ENCODE results near the gene PRELID1. TPM values are rescaled to one million over a fixed set of nuclear protein-coding genes. Genes with fewer than 3 reads are reported as not detected.

PRELID1 gene
- total RNA-seq, 1 donor from 2014 or later, result 196 TPM

GRCh38 chr5:177265395-177265794 is 38.2 kb upstream of the PRELID1 start:
- Mint-ChIP-seq H3K27me3 (ENCODE audit: low read depth, unreplicated experiment) (no peaks in the 10 kb centered on the region), H3K4me1 (ENCODE audit: low read depth, unreplicated experiment) (peaks cover 3% of the 10 kb centered on the region), H3K36me3 (ENCODE audit: low read depth, unreplicated experiment) (peaks cover 20% of the 10 kb centered on the region), H3K9me3 (ENCODE audit: unreplicated experiment) (no peaks in the 10 kb centered on the region), H3K4me3 (ENCODE audit: unreplicated experiment) (no peak overlapping the region), H3K27ac (ENCODE audit: unreplicated experiment) (no peak overlapping the region)
- H4K20me1 ChIP-seq (ENCODE audit: insufficient read depth, low read length), result no peaks in the 10 kb centered on the region
- no peak overlapping the region for H3K4me2 ChIP-seq (ENCODE audit: low read length)
- H3K79me2 ChIP-seq (ENCODE audit: insufficient read depth, low read length), result peaks cover 3% of the 10 kb centered on the region
- no peak for FAIRE-seq
- TF ChIP-seq CTCF (IDR thresholded peaks at IDR 0.05; ENCODE audit: insufficient read depth, low read depth, low read length) (no peak), EZH2 (IDR thresholded peaks at IDR 0.05; ENCODE audit: insufficient read depth, low read length) (no peak)
- H2AFZ ChIP-seq (ENCODE audit: low read depth, low read length), result no peak overlapping the region
- H3K9ac ChIP-seq (ENCODE audit: low read length), result no peak overlapping the region
- no peaks in the 10 kb centered on the region for H3K4me1 ChIP-seq (ENCODE audit: insufficient read depth, low read length)
- no peak overlapping the region for H3K4me3 ChIP-seq (ENCODE audit: insufficient read depth, low read depth, low read length)
- H3K27me3 ChIP-seq (ENCODE audit: insufficient read depth, low read length), result no peaks in the 10 kb centered on the region
- no peak overlapping the region for H3K27ac ChIP-seq (ENCODE audit: low read depth, low read length)
- no peak for DNase-seq (ENCODE audit: low read depth)
- peaks cover 32% of the 10 kb centered on the region for H3K36me3 ChIP-seq (ENCODE audit: insufficient read depth, low read length)
- no peaks in the 10 kb centered on the region for H3K9me3 ChIP-seq (ENCODE audit: insufficient read depth, low read depth, low read length)

- H3K79me2 ChIP-seq (ENCODE audit: insufficient read depth, low read length), result peaks cover 3% of the 10 kb centered on the region
- no peaks in the 10 kb centered on the region for H3K9me3 ChIP-seq (ENCODE audit: insufficient read depth, low read depth, low read length)
- H3K9ac ChIP-seq (ENCODE audit: low read length), result no peak overlapping the region
- peaks cover 29% of the 10 kb centered on the region for H3K36me3 ChIP-seq (ENCODE audit: insufficient read depth, low read length)
- no peak overlapping the region for H3K4me2 ChIP-seq (ENCODE audit: low read length)
- H3K4me3 ChIP-seq (ENCODE audit: insufficient read depth, low read depth, low read length), result no peak overlapping the region
- Mint-ChIP-seq H3K27ac (ENCODE audit: unreplicated experiment) (no peak overlapping the region), H3K36me3 (ENCODE audit: low read depth, unreplicated experiment) (peaks cover 18% of the 10 kb centered on the region), H3K4me1 (ENCODE audit: low read depth, unreplicated experiment) (peaks cover 9% of the 10 kb centered on the region), H3K27me3 (ENCODE audit: low read depth, unreplicated experiment) (no peaks in the 10 kb centered on the region), H3K4me3 (ENCODE audit: unreplicated experiment) (no peak overlapping the region), H3K9me3 (ENCODE audit: unreplicated experiment) (no peaks in the 10 kb centered on the region)
- H4K20me1 ChIP-seq (ENCODE audit: insufficient read depth, low read length), result peaks cover 15% of the 10 kb centered on the region
- H3K27ac ChIP-seq (ENCODE audit: low read depth, low read length), result no peak overlapping the region
- no peak overlapping the region for H2AFZ ChIP-seq (ENCODE audit: low read depth, low read length)
- TF ChIP-seq CTCF (IDR thresholded peaks at IDR 0.05; ENCODE audit: insufficient read depth, low read depth, low read length), result no peak
- TF ChIP-seq EZH2 (IDR thresholded peaks at IDR 0.05; ENCODE audit: insufficient read depth, low read length), result no peak
- no peaks in the 10 kb centered on the region for H3K27me3 ChIP-seq (ENCODE audit: insufficient read depth, low read length)
- H3K4me1 ChIP-seq (ENCODE audit: insufficient read depth, low read length), result peaks cover 7% of the 10 kb centered on the region
- FAIRE-seq (no peak), DNase-seq (ENCODE audit: low read depth) (no peak)
Observed at GRCh38 chr5:177269232-177269895, 34.2 kb upstream of the PRELID1 start.

GRCh38 chr5:177269976-177270375 is 33.6 kb upstream of the PRELID1 start:
- FAIRE-seq (no peak), DNase-seq (ENCODE audit: low read depth) (no peak)
- peaks cover 7% of the 10 kb centered on the region for H3K4me1 ChIP-seq (ENCODE audit: insufficient read depth, low read length)
- H3K27me3 Mint-ChIP-seq (ENCODE audit: low read depth, unreplicated experiment), result no peaks in the 10 kb centered on the region
- H3K27ac Mint-ChIP-seq (ENCODE audit: unreplicated experiment), result no peak overlapping the region
- H3K4me3 ChIP-seq (ENCODE audit: insufficient read depth, low read depth, low read length), result no peak overlapping the region
- no peak overlapping the region for H3K27ac ChIP-seq (ENCODE audit: low read depth, low read length)
- peaks cover 17% of the 10 kb centered on the region for H3K36me3 Mint-ChIP-seq (ENCODE audit: low read depth, unreplicated experiment)
- H3K9ac ChIP-seq (ENCODE audit: low read length), result no peak overlapping the region
- H3K4me3 Mint-ChIP-seq (ENCODE audit: unreplicated experiment), result no peak overlapping the region
- no peaks in the 10 kb centered on the region for H3K9me3 Mint-ChIP-seq (ENCODE audit: unreplicated experiment)
- H2AFZ ChIP-seq (ENCODE audit: low read depth, low read length), result no peak overlapping the region
- H3K4me2 ChIP-seq (ENCODE audit: low read length), result no peak overlapping the region
- H3K9me3 ChIP-seq (ENCODE audit: insufficient read depth, low read depth, low read length), result no peaks in the 10 kb centered on the region
- peaks cover 15% of the 10 kb centered on the region for H4K20me1 ChIP-seq (ENCODE audit: insufficient read depth, low read length)
- peaks cover 29% of the 10 kb centered on the region for H3K36me3 ChIP-seq (ENCODE audit: insufficient read depth, low read length)
- H3K79me2 ChIP-seq (ENCODE audit: insufficient read depth, low read length), result peaks cover 3% of the 10 kb centered on the region
- no peaks in the 10 kb centered on the region for H3K27me3 ChIP-seq (ENCODE audit: insufficient read depth, low read length)
- TF ChIP-seq EZH2 (IDR thresholded peaks at IDR 0.05; ENCODE audit: insufficient read depth, low read length), result no peak
- TF ChIP-seq CTCF (IDR thresholded peaks at IDR 0.05; ENCODE audit: insufficient read depth, low read depth, low read length), result no peak
- H3K4me1 Mint-ChIP-seq (ENCODE audit: low read depth, unreplicated experiment), result peaks cover 9% of the 10 kb centered on the region

Data from astrocyte (in vitro differentiated cells and primary cell).